PC-9 (cell line): ENCODE data around the gene OR2T1.

Source experiments
- CTCF ChIP-seq: fragments of 200-600 bp; sonication (generic); conservative IDR thresholded peaks from 2 replicates; pipeline ENCODE4 v1.6.1; 2017; ENCODE audit warnings: mixed run types, antibody characterized with exemption, mild to moderate bottlenecking, moderate library complexity
- EZH2 ChIP-seq: fragments of 200-600 bp; sonication (generic); IDR thresholded peaks from 2 replicates; pipeline ENCODE4 v1.8.0; 2017; ENCODE audit warnings: antibody characterized with exemption, low read depth

DNA sequence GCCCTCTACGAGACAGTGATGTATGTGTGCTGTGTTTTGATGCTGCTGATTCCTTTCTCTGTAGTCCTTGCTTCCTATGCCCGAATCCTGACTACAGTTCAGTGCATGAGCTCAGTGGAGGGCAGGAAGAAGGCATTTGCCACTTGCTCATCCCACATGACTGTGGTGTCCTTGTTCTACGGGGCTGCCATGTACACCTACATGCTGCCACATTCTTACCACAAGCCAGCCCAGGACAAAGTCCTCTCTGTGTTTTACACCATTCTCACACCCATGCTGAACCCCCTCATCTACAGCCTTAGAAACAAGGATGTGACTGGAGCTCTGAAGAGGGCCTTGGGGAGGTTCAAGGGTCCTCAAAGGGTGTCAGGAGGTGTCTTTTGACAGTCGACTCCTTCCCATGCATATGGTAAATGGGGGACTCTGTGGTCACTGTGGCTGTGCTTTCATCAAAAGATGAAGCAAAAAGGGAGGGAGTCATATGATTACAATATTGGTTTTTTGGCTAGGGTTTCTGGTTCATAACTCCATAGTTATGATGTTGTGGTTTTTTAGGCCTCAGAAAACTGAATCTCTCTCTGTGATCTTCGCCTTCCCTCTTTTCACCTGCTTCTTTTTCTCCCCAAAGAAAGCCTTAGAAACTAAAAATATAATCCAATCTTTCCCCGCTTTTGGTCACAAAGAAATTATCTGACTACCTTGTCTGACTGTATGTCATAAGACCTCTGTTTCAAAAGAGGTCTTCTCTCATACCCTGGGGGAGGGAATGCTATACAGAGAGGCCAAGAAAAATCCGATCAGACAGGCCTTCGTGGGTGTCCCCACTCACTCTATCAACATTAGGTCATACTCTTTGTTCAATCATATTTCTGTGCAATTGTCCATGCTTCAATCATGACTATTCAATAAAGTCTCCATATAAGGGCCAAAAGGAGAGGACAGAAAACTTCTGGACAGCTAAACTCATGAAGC lies 4.2 kb downstream of the OR2T1 start:
- TF ChIP-seq CTCF (no peak), EZH2 (no peak)
